CD4-positive, alpha-beta T cell treated with Interleukin-17A for 1 hour (primary cell): Measurements from ENCODE around the gene LIPT2.

ENCODE experiments used
- DNase-seq: peaks from one replicate; pipeline ENCODE4 v3.0.0-alpha.2; 2020

The LIPT2 gene

DNA sequence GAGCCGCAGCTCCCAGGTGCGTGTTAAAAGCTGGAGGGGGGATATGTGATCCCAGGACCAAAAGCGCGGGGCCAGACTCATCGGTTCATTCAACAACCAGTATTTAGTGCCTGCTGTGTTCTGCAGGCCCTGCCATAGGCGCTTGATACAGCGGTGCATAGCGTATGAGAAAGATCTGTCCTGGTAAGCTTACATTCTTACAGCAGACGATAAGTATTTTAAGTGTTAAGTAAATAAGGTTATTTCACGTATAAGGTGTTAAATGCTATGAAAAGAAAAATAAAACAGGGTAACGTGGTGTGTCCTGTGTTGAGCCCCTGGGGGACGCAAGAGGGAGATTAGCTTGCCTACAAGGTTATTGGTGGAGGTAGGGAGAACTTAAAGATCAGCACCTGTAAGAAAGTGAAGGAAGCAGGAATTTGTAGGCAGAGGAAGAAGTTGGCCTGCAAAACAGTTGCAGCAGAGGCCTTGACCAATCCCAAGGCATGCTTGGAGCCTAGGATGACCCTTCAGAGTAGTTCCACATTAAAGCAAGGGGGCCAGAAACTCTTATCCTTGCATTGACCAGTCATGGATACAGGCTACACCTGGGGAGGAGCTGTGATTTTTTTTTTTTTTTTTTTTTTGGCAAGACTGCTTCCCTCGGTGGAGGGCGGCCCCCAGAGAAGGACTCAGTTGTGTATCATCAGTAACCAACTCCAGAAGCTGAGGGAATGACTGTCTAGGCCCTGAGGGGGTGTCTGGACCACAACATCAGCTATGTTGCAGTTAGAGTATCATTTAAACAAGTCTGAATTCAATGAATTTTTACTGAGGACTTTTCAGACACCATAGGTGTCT, 487 bp upstream of the LIPT2 start:
- no peak for DNase-seq

DNA sequence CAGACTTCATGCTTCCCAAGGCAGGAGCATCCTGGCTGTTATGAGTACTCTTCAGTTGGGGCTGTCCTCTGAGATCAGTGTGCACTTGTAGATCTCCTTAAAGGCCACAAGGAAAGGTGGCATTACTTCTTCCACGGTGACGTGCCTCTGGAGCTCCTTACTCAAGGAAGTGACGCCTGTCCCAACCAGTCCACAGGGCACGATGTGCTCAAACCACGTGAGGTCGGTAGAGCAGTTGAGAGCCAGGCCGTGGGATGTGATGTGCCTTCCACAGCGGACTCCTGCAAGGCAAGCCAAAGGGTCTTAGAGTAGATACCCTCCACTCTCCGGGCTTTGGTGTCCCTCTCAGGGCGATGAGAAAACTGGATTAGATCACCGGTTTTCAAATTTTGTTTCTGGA, 1.4 kb downstream of the LIPT2 start:
- DNase-seq, result no peak

DNA sequence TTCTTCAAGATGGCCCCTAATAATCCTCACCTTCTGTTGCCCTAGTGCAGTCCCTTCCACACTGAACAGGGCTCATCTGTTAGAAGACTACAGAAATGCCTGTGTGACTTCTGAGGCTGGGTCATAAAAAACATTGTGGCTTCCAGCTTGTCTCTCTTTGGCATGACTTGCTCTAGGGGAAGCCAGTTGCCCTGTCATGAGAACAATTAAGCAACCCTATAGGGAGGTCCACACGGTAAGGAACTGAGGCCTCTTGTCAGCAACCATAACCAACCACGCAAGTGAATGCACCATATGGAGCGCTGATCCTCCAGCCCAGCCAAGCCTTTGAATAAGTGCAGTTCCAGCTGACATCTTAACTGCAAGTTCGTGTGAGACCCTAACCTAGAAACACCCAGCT, 2.6 kb downstream of the LIPT2 start:
- no peak for DNase-seq

DNA sequence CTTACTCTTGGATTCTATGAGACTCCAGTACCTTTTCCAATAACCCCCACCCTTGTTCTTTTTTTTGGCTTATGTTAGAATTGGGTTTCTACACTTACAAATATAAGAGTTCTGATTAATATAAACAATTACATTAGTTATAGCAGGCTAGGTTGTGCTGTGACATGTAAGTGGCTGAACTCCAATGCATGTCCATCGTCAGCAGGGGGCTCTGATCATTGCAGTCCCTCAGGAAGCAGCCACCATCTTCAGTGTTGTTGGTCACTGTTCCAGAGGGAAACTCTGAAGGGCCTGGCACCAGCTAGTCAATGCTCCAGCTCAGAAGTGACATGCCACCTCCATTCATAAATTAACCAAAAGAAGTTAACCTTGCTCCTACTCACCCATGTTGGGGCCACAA, 5.6 kb downstream of the LIPT2 start:
- no peak for DNase-seq

DNA sequence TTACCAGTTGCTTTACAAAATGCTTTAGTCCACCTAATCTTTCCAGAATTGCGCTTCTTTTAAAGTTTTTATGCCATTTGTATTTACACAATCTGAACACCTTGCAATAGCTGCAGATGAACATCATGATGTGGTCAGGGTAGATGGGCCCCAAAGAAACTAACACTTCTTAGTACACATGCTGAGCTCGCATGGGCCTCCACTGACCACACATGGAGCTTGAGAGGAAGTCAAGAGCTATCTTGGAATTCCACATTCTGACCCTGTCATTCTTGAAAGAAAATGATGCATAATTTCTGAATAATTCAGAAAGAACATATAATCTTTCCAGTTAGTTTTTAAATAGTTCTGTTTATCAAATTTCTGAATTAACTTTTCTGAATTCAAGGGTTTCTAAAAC, 7.7 kb downstream of the LIPT2 start:
- no peak for DNase-seq

DNA sequence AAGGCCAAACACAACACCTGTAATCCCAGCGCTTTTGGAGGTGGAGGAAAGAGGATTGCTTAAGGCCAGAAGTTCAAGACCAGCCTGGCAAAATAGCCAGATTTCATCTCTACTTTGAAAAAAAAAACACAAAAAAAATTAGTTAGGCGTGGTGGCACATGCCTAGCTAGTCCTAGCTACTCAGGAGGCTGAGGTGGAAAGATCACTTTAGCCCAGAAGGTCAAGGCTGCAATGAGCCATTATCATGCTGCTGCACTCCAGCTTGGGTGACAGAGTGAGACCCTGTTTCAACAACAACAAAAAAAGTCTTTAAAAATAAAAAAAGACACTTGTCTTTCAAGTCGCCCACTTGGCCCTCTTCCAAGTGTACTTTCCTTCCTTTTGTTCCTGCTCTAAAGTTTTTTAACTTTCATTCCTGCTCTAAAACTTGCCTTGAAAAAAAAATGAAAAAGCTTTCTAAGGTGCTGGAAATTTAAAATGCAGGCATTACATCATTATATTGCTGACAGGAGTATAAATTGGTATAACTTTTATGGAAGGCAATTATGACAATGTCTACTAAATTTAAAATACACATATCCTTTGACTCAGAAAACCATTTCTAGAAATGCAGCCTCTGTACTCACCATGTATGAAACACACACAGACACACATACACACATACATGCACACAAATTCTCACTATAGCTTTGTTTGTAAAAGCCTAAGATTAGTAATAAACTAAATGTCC, 12.7 kb downstream of the LIPT2 start:
- DNase-seq, result no peak

DNA sequence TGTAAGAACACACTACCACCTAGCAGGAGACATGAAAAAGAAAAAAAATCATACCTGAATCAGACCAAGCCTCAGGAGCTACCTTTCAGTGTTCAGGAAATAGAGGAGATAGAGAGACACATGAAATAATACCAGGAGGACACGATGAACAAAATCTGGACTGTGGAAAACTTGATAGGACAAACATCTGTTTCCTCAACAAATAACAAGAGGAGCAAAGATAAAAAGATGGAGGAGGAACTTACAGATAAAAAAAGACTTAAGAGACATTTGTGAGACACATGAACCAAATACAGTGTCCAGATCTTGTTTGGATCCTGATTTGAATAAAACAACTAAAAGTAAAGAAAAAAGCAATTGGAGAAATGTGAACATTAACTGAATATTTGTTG, 13.8 kb downstream of the LIPT2 start:
- no peak for DNase-seq

DNA sequence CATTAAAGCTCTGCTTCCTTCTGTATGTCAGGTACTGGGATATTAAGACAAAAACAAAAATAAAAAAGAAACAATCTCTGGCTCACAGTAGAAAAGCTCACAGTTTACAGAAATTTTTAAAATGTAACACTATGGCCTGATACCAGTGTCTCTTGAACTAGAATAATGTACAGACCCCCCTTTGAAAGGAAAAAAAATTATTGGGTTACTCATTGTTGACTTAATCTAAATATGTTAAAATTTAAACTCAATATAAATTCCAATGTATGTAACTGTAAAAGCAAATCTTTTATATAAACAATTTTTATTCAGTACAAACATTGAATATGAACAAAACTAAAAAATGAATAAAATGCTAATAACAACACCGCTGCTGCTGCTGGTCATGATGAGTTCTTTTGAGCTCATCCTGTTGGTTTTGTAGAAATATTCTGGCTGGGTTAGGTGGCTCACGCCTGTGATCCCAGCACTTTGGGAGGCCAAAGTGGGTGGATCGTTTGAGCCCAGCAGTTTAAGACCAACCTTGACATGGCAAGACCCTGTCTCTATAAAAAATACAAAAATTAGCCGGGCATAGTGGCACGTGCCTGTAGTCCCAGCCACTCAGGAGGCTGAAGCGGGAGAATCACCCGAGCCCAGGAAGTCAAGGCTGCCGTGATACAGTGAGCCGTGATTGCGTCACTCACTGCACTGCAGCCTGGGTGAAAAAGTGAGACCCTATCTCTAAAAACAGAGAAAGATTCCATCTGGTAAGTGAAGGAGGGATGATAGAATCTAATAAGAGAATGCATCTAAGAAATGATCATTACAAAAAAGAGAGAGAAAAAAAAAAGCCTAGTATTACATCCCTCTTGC, 14.4 kb downstream of the LIPT2 start:
- no peak for DNase-seq

DNA sequence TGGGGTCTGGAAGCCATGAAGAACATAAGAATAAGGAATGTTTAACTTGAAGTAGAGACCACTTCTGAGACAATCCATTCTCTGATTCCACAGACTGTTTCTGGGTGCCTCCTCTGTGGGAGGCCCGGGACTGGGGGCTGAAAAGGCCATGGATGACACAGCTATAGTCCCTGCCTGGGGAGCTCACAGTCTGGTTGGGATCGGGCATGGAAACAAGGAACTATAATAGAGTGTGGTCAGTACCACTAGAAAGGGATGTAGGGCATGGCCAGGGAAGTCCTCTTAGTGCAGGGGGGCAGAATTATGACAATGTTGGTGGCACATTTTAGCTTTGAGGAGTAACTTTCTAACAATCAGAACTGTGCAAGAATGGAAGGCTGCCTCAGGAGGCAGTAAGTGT, 17.0 kb downstream of the LIPT2 start:
- no peak for DNase-seq

DNA sequence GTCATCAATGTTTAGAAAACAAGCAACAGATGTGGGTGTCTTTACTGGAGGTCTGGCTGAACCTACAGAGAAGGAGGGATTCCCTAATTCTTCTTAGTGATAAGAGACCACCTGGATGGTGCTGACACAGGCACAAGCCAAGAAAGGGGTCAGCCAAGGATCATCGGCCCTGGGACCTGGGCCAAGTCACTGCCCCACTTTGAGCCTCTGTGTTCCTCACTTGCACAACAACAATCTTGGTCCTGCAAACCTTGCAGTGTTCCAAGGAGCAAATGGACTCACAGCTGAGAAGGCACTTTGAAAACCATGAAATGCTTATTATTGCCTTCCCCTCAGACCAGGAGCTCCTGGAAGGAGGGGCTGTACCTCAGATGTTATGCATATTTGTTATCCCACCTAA, 19.2 kb downstream of the LIPT2 start:
- DNase-seq, result no peak

DNA sequence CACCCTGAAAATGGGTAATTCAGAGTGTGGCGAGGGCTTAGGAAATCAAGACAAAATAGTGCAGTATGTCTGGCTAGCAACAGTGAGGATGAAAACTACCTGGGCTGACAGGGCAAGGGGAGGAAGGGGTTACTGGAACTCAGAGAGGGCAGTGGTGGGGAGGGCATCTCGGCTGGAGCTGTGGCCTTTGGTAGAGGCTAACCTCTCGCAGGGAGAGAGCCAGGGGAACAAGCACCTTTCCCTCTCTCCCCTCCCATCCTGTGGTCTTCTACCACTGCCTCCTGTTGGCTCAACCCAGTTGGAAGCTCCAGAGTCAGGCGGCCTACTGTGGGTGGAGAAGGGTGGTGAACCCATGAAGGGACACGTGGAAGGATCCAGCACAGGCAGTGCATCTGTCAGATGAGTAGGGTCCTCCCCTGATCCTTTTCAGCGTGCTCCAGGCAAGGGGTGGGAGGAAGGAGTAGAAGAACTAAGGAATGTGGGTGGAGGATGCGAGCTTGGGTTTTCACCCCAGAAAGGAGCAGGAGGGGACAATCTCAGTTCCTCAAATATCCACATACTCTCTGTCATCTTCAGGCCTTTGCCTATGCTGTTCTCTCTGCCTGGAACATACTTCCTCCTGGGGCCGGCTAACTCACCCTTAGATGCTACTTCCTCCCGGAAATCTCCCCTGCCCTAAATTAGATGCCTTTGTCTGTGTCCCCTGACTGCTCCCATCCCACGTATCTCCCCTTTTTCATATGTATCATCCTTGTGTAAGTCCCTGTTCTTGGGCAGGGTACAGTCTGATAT, 19.9 kb downstream of the LIPT2 start:
- no peak for DNase-seq

DNA sequence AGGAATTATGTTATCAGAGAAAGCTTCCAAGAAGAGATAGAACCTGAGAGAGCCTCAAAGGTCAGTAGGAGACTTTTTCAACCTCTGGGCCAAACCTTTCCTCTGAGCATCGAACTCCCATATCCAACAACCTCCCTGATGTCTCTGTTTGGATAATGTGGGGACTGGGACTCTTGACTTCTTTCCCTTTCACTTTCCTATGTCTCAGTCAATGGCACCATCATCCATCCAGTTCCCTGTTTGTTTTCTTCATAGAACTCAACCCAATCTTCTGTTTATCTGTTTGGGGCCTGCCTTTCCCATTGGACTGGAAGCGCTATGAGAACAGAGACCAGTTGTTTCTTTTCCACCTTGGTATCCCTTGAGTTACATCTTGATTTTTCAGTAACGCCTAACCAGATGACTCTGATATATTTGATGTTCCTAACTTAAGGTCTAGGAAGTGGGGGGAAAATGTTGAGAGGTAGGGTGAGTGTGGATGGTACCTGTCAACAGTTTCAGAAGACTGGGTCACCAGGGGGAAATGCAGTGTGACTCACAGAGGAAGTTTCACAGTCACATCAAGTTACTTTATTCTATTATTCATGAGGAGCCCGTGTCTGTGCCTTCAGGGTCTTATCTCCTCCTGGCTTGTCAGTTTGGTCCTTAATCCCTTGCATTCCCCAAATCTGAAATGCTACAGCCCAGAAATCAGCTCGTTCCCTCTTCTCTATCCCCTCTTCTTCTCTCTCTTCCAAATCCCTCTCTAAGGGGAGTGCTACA, 21.7 kb downstream of the LIPT2 start:
- DNase-seq, result no peak

DNA sequence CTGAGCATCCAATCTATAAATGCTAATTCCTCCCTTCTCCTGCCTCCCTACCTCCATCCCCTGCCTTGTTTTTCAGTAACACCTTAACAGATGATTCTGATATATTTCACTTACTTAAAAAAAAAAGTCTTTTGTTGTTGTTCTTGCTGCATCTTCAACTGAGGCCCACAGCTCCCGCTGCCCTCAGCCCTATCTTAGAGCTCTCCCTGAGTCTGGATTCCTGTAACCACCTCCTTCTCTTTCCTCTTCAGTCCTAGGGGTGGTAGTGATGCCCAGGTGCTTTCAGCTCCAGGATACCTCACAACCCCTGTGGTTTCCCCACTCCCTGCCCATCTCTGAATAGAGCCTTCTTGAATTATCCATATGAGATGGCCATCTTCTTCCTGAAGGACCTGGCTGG, 22.5 kb downstream of the LIPT2 start:
- no peak for DNase-seq

DNA sequence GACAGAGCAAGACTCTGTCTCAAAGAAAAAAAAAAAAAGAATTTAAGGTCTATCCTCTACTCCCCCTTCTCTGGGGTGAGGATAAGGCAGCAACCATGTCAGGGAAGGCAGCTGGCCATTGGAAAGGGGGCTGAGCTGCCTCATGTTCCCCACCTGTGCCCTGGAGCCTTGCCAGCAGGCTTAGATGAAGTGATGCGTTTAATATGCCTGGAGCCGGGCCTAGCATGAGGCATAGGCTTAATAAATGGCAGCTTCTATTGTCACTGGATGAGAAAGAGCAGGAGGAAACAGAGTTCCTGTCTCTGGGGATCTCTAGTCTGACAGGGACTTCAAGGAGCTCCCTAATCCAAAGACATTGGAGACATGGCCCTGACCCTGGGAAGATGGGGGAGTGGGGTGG, 23.0 kb downstream of the LIPT2 start:
- DNase-seq, result no peak

DNA sequence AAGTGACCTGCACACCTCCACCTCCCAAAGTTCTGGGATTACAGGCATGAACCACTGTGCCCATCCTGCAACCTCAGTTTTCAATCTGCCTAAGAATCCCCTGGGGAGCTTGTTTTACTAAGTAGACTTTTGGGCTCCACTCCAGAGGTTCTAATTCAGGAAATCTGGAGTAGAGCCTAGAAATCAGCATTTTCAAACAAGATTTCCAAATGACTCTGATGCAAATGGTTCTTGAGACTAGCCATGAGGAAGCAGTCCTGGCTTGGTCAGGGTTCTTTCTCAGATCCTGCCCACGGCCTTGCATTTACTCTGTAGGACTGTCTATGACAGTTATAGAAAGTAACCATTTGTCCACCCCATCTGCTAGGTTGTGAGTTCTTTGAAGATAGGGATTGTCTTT, 24.6 kb downstream of the LIPT2 start:
- no peak for DNase-seq

DNA sequence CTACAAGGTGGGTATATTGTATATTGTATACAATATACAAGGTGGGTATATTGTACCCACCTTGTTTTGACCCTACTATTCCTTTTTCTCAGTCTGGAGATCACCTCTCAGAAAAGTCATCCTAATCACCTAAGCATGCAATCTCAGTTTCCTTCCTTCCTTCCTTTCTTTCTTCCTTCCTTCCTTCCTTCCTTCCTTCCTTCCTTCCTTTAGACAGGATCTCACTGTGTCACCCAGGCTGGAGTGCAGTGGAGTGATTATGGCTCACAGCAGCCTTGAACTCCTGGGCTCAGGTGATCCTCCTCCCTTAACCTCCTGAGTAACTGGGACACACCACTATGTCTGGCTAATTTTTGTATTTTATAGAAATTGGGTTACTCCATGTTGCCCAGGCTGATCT, 25.0 kb downstream of the LIPT2 start:
- no peak for DNase-seq

DNA sequence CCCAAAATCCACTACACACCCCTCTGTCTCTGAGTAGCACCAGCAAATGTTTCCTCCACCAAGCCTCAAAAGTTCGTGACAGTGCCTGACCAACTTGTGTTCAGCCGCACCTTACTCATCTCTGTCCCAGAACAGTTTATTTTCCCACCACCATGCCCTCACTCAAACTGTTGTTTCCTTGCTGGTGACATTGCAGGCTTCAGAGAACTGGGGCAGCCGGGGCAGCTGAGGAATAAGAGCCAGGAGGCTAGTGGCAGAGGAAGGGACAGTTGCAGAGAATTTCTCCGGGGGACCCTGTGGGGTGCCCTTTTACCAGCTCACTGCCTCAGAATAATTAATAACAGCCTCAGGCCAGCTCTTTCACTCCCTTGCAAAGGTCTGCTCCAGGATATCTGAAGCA, 25.5 kb downstream of the LIPT2 start:
- DNase-seq, result no peak

DNA sequence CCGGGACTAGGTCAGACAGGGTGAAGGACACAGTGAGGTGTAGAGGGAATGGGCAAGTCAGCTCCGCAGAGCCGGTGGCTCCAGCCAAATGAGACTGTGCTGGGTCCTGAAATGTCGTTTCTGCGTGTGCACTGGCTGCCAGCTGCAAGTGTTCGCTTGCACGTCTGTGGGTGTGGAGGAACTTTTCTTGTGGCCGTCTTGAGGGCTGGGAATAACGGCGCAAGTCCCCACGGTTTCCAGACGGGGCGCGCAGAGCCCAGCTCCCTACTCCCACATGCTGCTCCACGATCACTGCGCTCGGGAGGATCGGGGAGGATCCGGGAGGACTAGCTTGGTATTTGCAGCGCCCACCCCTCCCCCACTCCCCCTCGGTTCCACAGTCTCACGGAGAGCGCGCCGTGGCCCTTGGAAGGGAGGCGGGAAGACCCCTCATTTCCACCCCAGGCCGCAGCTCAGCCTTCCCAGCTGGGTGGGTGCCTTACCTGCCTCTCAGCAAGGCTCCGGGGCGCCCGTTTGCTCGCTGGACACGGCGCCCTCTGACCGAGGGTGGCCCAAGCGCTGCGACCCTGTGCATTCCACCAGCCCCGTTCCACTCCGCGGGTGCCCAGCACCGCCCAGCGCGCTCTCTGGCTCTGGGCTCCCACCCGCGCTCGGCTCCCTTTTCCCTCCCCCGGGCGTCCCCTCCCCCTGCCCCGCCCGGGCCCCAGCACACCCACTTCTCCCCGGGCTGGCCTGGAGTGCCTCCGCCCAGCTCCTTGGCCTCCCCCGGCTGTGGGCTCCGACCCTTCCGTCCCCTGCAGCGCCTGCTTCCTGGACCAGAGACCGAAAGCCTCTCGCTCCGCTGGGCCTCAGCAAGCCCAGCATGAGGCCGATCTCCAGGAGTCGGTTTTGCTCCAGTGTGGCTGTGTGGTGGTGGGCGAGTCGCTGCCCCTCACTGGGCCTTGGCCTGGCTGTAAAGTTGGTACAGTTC, 26.3 kb downstream of the LIPT2 start, which contains the start of gene KCNE3:
Gene KCNE3, minus strand, starts transcription at position 634 of the 970 bp plus-strand sequence. CDS start 9,986 bp downstream, outside the sequence.
- no peak for DNase-seq

DNA sequence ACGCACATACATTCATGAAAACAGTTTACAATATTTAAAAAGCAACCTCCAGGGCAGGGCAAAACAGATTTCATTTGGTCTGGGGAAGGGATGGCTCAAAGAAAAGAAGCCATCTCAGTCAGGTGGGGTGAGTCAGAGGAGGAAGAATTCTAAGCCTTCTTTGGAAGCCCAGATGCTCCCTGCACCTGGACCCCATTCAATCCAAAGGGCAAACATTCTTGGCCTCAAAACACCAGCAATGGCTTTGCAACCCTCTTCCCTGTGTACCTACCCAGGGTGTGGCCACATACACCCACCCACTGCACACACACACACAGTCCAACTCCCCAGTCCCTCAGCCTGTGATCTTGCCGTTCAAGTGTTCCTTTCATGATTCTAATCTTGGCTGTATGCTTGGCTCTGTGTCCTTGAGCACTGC, 28.2 kb downstream of the LIPT2 start:
- DNase-seq, result no peak

DNA sequence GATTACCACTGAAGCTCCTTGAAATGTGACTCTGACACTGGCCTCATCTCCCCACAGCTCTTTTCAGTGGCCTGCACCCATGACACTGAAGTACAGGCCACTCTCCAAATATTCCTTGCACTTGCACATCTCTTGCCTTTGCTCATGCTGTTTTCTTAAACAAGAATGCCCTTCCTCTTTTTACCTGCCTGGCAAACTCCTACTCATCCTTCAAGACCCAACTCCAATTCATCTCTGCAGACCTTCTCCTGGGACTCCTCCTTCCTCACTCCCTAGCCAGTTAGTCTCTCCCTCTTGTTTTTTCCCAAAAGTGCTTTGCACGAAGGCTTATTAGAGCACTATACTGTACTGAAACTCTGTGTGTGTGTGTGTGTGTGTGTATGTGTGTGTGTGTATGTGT, 28.8 kb downstream of the LIPT2 start:
- no peak for DNase-seq

DNA sequence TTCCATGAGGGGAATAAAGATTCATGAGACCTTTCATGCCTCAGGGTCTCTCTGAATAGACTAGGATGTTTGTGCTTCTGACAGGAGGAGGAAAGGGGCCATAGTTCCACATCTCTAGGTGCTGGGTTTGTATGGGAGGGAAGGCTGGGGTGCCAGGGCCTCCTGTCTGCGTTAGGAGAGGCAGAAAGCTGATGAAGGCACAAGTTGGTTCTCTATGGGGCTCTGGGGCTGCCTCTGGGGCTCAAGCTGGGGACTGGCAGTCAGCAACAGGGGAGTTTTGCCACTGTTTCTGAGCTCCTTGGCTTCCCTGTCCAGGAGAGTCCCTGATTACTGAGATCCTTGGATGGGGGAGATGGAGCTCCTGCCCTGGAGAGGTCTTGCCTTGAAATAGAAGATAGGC, 30.3 kb downstream of the LIPT2 start:
- no peak for DNase-seq
